NCI-H1436 treated with DMSO at 0.1 percent for 48 hours (cell line): ENCODE measurements around the gene OR2A5.
A peak's percentile ranks its signal among the peaks of the same experiment; 100 is the strongest.
"Not testable (repeated sequence)": the region's sequence is repeated elsewhere in the genome, so short reads cannot be mapped to it uniquely, and the experiment has no call there.

Experiments used
- DNase-seq: peaks from one replicate; lab custom pipeline; 2025; lab: John Stamatoyannopoulos, UW

The OR2A5 gene, protein sequence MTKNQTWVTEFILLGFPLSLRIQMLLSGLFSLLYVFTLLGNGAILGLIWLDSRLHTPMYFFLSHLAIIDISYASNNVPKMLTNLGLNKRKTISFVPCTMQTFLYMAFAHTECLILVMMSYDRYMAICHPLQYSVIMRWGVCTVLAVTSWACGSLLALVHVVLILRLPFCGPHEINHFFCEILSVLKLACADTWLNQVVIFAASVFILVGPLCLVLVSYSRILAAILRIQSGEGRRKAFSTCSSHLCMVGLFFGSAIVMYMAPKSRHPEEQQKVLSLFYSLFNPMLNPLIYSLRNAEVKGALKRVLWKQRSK

DNA sequence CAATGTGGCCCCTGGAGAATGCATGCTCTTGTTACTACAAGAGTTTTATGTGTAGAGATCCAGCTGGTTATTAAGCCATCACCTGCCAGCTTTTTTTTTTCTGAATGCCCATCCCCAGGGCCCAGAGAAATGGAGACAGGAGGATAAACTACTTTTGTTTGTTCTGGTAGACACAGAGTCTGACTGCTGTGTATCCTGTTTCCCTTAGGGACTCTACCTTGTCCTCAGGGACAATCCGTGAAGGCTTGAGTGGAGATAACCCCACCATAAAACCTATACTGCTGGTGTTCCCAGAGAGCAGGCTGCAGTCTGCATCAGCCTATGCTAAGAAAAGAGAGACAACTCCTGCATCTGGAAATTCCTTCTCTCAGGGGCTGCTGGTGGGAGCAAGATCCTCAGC is at the start of gene OR2A5:
Gene OR2A5 (plus strand): TSS at position 301 of the 400 bp plus-strand sequence. CDS start 1,454 bp downstream, outside the sequence.
- peak; percentile 72 for DNase-seq

DNA sequence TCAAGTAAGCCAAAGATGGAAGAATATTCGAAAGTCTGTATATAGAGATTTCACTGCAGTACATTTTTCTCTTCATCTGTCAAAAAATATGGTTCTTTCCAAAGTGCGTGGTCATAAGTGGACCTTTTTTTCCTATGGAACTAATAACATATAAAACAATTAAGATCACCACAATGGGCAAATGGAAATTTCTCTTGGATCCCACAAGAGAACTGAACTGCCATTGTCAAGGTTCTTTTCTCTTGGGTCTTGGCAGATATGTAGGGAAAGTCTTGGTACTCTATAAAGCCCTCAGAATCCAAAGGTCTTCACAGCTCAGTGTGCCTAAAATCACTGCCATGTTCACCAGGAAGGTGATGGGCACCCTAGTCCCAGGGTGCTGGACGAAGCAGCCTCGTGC is 48.7 kb upstream of the OR2A5 start, which contains the start of gene OR6B1:
Gene OR6B1 (plus strand): TSS at position 301 of the 400 bp plus-strand sequence. CDS start 3,677 bp downstream, outside the sequence.
- DNase-seq, result no peak

DNA sequence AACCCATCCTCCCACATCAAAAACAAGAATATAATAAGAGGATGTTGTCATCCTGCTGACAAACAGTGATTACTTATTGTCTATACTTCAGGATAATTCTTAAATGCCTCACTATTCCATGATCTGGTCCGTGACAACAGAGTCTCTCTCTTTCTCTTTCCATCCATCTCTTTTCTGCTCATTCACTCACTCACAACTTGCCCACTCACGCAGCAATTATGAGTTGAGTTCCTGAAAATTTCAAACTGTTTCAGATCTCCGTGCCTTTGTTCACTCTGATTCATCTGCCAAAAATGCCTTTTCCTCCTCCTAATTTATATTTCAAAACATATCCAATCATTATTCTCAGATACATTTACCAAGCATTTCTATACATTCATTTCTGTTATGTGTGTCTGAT is 47.2 kb upstream of the OR2A5 start:
- DNase-seq, result no peak

DNA sequence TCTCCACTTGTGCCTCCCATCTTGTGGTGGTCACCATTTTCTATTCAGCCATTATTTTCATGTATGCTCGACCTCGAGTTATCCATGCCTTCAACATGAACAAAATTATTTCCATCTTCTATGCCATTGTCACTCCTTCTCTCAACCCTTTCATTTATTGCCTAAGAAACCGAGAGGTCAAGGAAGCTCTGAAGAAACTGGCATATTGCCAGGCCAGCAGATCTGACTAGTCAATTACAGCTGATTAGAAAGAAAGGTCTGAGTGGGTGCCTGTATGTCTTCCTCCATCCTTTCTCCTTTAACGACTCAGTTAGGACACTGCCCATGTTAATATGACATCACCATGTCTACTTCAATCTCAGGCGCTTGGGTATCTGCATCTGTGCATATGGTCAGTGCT is 44.0 kb upstream of the OR2A5 start:
- no peak for DNase-seq

DNA sequence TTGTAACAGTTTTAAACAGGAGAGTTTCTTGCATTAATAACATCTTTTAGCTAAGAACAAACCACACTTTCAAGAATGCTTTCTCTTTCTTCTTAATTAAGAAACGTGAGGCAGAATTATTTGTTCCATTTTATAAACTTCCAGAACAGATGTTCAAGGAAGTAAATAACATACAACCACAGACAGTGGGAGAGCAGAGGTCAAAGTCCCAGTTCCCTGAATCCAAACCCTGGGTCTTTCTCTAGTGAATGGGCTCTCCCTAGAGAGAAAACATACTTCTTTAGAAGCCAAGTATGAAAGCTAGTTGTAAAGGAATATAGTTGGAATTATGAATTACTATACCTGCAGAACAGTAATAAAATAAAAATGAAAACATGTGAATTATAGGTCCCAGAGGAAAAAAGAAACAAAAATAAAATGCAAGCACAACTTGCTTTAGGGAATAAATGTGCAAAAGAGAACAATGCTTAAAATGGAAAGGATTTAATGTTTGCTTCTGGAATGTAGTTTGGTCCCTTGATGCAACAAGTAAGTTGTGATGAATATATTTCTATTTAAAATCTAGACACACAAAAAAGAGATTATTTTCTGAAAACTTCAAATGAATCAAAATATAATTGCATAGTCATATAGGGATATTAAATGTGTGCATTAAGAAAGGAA is 42.6 kb upstream of the OR2A5 start:
- no peak for DNase-seq

DNA sequence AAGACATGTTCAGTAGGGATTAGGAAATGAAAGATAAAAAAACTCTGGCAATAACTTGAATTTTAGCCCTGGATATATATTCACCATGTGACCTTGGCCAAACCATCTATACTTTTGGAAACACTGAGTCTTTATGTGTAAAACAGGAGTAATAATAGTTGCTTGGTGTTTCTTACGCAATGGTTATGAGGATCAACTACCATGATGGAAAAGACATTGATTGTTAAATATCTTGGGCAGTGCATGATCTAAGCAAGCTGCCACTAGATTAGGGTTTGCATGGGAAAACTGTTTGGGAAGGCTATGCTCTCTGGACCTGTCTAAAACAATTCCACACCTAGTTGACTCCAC is 42.1 kb upstream of the OR2A5 start:
- DNase-seq, result no peak

DNA sequence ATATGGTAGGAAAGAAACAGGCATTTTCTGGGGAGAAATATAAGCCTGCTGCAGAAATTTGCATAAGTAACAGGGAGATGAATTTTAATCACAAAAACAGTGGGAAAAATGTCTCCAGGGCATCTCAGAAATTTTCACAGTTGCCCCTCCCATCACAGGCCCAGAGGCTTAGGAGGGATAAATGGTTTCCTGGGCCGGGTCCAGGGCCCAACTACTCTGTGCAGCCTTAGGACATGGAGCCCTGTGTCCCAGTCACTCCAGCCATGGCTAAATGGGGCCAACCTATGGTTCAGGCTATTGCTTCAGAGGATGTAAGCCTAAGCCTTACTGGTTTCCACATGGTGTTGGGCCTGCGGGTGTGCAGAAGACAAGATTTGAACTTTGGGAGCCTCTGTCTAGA is 39.4 kb upstream of the OR2A5 start:
- no peak for DNase-seq

DNA sequence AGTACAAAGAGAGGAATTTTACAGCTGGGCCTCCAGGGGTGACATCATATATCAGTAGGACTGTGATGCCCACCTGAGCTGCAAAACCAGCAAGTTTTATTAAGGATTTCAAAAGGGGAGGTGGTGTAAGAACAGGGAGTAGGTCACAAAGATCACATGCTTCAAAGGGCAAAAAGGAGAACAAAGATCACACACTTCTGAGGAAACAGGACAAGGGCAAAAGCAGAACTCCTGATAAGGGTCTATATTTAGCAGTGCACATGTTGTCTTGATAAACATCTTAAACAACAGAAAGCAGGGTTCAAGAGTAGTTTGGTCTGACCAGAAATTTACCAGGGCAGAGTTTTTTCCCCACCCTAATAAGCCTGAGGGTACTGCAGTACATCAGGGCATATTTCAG is 38.7 kb upstream of the OR2A5 start:
- not testable (repeated sequence) for DNase-seq

DNA sequence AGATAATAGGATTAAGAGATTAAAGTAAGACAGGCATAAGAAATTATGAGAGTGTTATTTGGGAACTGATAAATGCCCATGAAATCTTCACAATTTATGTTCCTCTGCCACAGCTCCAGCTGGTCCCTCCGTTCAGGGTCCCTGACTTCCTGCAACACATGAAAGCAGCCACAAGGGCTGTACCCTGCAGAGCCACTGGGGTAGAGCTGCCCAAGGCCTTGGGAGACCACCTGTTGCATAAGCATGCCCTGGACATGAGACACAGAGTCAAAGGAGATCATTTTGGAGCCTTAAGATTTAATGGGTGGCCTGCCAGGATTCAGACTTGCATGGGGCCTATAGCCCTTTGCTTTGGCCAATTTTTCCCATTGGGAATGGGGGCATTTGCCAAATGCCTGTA is 37.9 kb upstream of the OR2A5 start:
- DNase-seq, result not testable (repeated sequence)

DNA sequence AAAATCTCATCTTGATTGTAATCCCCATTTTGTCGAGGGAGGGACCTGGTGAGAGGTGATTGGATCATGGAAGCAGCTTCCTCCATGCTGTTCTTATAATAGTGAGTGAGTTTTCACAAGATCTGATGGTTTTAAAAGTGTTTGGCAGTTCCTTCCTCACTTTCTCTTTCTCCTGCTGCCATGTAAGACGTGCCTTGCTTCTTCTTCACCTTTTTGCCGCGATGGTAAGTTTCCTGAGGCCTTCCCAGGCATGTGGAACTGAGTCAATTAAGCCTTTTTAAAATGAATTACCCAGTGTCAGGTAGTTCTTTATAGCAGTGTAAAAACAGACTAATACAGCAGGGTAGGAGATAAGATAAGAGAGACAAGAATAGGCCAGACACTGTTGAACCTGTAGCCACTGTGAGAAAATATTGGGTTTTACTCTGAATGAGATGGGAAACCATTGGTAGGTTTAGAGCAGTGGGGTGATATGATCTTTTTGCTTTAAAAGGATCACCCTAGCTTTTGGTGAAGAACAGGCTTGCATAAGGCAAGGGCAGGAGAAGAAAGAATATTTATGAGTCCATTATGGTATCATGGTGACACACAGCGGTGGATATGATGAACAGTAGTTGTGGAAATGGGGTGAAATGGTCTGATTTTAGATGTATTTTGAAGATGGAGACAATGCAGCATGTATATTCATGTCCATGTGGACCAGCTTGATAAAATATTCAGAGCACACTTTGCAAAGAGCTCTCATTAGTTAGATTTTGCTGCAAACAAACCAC is 37.1 kb upstream of the OR2A5 start:
- no peak for DNase-seq

DNA sequence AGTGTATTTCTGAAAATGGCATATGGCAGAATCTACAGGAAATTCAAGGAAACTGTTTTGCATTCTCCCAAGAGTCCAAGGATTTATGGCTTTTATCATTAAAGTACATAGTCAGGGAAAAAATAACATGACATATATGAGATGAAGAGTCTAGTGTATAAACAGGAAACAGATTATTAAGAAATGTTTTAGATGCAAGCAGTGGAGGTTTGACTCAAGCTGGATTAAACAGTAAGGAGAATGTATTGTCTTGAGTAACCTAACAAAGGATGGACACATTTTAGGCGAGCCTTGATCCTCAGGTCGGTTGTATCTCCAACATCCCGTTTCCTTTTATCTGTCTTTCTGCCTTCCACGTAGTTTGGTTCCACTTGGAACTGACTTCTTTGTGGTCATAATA is 30.7 kb upstream of the OR2A5 start:
- DNase-seq, result no peak

DNA sequence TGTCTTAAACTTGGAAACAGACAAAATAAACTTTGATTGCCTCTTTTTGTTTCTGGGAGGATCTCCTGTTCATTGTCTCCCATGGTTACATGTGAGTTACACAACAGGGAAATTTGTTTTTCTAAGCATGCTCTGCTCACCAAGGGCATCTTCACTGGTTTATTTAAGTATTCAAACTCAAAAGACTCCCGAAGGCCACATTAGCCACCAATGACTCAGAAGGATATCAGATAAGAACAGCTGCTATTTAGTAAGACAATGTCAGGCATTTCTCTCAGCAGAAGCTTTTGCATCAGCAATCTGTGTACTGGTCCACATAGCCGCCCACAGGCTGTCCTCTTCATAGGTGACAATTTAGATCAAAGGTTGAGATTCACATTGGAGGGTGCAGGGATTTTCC is 29.3 kb upstream of the OR2A5 start:
- DNase-seq, result no peak

DNA sequence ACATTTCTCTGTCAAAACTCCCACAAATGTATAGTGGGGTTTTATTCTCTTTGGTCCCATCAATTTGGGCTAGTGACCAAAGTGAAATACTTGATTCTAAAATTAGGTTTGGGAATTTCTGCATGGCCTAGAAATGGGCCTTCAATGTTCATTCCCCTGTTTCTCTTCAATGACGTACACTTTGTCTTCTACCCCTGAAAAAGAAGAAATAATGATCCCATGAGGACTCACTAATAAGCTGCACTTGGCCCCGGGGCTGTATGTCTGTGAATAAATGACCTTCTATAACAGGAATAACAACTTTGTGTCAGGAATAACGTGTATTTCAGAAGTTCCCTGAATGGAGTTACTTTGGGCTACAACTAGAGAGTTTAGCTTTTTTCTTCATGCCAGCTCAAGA is 28.4 kb upstream of the OR2A5 start:
- DNase-seq, result no peak

DNA sequence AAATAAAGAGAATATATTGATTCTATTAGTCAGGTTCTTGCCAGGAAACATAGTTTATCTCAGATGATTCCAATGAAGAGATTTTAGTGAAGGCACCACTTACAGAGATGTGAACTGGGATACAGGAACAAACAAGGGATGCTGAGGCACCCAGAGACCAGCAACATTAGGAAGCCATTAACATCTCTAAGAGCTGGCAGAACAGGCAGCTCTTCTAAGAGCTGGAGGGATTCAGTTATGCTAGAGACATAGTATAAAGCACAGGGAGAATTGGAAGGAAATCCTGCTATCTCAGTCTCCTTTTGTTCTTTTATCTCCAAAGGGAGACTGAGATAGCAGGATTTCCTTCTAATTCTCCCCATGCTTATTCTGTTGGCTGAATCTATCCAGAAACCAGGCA is 26.6 kb upstream of the OR2A5 start:
- DNase-seq, result no peak

DNA sequence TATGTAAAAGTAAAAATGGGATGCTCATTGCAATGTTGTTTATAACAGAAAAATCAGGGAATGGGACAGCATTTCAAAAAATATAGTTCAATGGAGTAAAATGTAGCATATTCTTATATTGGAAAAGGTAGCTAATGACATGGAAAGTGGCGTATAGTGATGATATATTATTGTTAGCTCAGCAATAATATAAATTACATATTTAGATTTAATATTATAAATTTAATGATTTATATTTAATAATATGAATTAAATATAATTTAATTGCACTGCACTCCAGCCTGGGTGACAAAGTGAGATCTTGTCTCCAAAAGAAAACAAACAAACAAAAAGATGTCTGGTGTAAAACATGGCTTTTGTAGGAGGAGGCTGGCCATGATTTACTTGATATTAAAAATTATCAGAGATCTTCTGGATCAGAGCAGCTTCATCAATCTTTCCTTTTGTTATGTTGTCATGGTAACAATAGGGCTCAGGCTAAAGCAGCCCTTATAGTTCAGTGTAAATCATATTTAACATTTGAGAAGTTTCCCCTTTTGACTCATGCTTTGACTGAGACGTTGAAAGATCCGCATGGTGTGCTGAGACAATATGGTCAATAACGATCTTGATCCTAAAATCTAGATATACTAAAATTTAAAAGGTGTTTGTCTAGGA is 25.4 kb upstream of the OR2A5 start:
- DNase-seq, result no peak

DNA sequence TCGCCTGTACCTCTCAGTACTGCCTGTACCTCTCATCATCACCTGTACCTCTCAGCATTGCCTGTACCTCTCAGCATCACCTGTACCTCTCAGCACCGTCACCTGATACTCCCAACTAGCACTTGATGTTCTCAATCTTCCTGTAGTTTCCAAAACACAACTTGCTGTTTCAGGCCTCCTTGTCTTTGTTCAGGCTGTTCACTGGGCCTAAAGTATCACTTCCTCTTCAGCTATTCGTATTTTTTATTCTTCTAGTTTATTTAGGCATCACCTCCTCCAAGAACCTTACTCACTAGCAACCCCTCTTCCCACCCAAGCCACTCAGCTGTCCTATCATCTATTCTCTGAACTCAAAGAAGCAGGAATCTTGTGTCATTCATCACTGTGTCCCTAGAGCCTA is 24.5 kb upstream of the OR2A5 start:
- no peak for DNase-seq

DNA sequence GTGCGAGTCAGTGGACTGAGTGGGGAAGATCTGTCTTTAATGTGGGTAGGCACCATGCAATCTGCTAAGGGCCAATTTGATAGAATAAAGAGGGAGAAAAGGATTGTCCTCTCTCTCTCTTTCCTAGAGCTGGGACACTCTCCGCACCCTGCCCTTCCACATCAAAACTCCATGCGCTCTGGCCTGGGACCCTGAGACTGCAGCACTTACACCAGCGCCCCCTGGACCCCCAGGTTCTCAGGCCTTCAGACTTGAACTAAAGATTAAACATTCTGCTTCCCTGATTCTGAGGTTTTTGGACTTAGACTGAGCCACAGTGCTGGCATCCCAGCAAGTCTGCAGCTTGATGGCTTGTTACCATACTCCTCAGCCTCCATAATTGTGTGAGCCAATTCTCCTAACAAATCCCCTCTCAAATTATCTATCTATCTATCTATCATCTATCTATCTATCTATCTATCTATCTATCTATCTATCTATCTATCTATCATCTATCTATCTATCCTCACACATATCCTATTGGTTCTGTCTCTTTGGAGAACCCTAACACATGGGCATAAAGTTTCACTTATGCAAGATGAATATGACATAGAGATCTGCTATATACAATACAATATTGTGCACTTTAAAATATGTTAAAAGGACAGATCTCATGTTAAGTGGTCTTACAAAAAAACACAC is 22.4 kb upstream of the OR2A5 start:
- DNase-seq, result no peak

DNA sequence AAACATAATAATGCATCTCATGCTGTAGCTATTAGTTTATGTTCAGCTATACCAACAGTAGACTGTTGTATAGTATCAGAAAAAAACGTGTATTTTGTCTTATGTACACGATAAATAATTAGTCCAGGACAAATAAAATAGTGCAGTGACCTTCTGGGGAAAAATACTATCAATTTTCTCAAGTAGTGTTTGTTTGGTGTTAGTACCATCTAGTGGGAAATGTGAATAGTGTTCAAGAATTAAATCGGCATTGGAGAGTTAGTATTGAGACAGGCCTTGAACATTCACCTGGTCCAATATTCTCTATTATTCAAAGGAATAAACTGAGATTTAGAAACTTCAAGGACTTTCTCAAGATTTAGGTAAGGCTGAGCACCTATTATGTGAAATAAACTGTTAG is 21.7 kb upstream of the OR2A5 start:
- no peak for DNase-seq

DNA sequence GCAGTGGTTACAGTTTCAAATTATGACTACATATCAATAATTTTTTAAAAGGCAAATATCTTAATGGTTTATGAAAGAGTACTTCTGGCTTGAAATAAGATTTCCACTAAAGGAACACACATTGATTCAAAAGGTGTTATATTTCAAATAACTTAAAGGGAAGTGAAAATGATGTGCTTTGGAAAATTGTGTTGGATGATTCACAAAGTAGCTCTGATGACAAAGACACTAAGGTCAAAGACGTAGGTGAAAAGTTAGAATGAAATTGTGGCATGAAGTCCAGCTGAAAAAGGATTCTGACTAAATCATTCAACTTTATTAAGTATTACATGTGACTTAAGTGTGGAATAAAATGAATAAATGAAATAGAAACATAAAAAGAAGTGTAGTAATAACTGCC is 20.8 kb upstream of the OR2A5 start:
- DNase-seq, result no peak

DNA sequence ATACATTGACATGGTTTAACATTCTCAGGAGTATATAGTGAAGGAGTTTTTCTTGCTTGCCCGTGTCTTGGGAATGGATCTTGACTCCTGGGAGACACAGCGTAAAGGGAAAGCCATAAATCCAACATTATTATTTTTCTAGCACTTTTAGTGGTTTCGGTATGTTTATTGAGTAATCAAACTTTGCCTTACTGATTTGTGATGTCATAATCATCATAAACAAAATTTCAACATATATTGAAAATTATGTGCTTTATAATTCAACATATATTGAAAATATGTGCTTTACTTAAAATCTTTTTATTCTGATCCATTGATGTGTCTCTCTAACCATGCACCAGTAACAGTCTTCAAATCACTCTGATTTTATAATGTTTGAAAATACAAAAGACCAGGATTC is 20.2 kb upstream of the OR2A5 start:
- no peak for DNase-seq

DNA sequence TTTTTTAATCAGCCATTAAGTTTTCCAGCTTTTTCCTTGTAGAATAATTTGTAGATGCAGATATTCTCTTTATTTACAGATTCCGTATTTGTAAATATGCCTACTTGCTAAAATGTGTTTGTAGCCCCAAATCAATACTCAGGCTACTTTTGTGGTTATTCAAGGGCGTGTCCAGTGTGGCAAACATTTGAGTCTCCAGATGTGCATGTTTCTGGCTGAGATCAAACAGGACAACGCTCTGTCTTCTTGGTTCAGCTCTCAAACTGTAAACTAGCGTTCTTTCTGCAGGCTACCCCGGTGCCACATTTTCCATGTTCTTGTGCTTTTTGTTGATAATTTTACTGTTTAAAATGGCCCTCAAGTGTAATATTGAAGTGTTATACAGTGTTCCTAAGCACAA is 16.2 kb upstream of the OR2A5 start:
- no peak for DNase-seq
